ENCODE measurements around the gene UROD.

Gene UROD

GRCh38 chr1:45008516-45008915, 3.5 kb upstream of the UROD start:
- no peak for DNase-seq (ENCODE audit: low read depth)

- no peak for DNase-seq (ENCODE audit: low read depth)
Observed at GRCh38 chr1:45009296-45009865, 2.7 kb upstream of the UROD start.

- DNase-seq (ENCODE audit: low read depth), result no peak
Observed at GRCh38 chr1:45009956-45010854, 1.8 kb upstream of the UROD start.

GRCh38 chr1:45010855-45011811, 921 bp upstream of the UROD start, which contains the start of gene HECTD3:
HECTD3 (minus strand) TSS chr1:45011324; CDS start chr1:45011257, 67 bp downstream.
- no peak for DNase-seq (ENCODE audit: low read depth)

- DNase-seq (ENCODE audit: low read depth), result peak; percentile 57
Observed at GRCh38 chr1:45012639-45013278, 705 bp downstream of the UROD start.

- DNase-seq (ENCODE audit: low read depth), result no peak
Observed at GRCh38 chr1:45013551-45014209, 1.6 kb downstream of the UROD start.

- peak; percentile 65 for DNase-seq (ENCODE audit: low read depth)
Observed at GRCh38 chr1:45014321-45015028, 2.4 kb downstream of the UROD start.

- no peak for DNase-seq (ENCODE audit: low read depth)
Observed at GRCh38 chr1:45015683-45016082, 3.6 kb downstream of the UROD start.

- DNase-seq (ENCODE audit: low read depth), result no peak
Observed at GRCh38 chr1:45016090-45016697, 4.1 kb downstream of the UROD start.

GRCh38 chr1:45016767-45017166, 4.7 kb downstream of the UROD start:
- DNase-seq (ENCODE audit: low read depth), result no peak

- no peak for DNase-seq (ENCODE audit: low read depth)
Observed at GRCh38 chr1:45018599-45019230, 6.7 kb downstream of the UROD start.

- DNase-seq (ENCODE audit: low read depth), result no peak
Observed at GRCh38 chr1:45023663-45024062, 11.6 kb downstream of the UROD start.

GRCh38 chr1:45026446-45026845, 14.4 kb downstream of the UROD start:
- no peak for DNase-seq (ENCODE audit: low read depth)

- no peak for DNase-seq (ENCODE audit: low read depth)
Observed at GRCh38 chr1:45032837-45033236, 20.8 kb downstream of the UROD start.

GRCh38 chr1:45033356-45033755, 21.3 kb downstream of the UROD start:
- no peak for DNase-seq (ENCODE audit: low read depth)

- DNase-seq (ENCODE audit: low read depth), result no peak
Observed at GRCh38 chr1:45035631-45036301, 23.7 kb downstream of the UROD start.

- DNase-seq (ENCODE audit: low read depth), result no peak
Observed at GRCh38 chr1:45037456-45037855, 25.4 kb downstream of the UROD start.

- DNase-seq (ENCODE audit: low read depth), result no peak
Observed at GRCh38 chr1:45038240-45038639, 26.2 kb downstream of the UROD start.

Measured in GM04504 (cell line).